ENCODE data around the gene CDKN1C. TPM values are rescaled to one million over a fixed set of nuclear protein-coding genes. Genes with fewer than 3 reads are reported as not detected.

Gene CDKN1C
- total RNA-seq, 1 experiment from 2014 or later: 15.4 TPM

DNA sequence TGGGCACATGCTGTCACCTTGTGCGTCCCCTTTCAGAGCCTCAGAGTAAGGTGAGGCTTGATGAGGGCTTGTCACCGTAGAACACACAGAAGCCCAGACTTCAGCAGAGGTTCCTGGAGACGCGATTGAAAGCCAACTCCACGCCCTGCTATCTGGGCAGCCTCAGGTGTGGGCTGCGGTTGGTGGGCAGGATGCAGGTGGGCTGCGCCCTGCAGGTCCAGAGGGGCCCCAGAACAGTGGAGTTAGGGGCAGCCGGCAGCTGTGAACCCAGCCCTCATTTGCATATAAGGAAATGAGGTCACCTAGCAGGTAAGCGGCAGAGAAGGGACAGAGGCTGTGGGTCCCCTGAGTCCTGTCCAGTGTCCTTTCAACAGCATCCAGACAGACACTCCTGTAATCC lies 28.2 kb upstream of the CDKN1C start:
- H3K4me2 ChIP-seq (ENCODE audit: insufficient read depth, insufficient read length, low read length): no peak overlapping the region
- no peak overlapping the region for H4K91ac ChIP-seq (ENCODE audit: insufficient read length, low read depth, low read length)

More for the DNA sequence above, 28.2 kb upstream of the CDKN1C start:
- Histone ChIP-seq H4K20me1 (ENCODE audit: control insufficient read depth, insufficient read depth, insufficient read length) (peaks cover 2% of the 10 kb centered on the region), H3K56ac (ENCODE audit: insufficient read length, low read depth, low read length) (no peak overlapping the region), H3K79me1 (ENCODE audit: insufficient read depth, low read depth, low read length, poor library complexity, severe bottlenecking) (no peaks in the 10 kb centered on the region), H4K8ac (replicated peaks; ENCODE audit: insufficient read length, low read depth, low read length) (no peak overlapping the region), H3K18ac (ENCODE audit: insufficient read length, low read depth, low read length) (no peak overlapping the region), H3K23me2 (ENCODE audit: insufficient read length, low read depth, low read length, poor library complexity, severe bottlenecking) (no peaks in the 10 kb centered on the region), H3K14ac (ENCODE audit: insufficient read depth, low read length) (no peak overlapping the region), H3K79me2 (ENCODE audit: insufficient read depth, low read length) (no peaks in the 10 kb centered on the region), H2AFZ (ENCODE audit: low read length) (no peak overlapping the region), H3K9me3 (ENCODE audit: control insufficient read depth, low read depth, low read length) (no peaks in the 10 kb centered on the region), H2BK5ac (ENCODE audit: insufficient read length, low read length) (no peak overlapping the region), H2AK5ac (ENCODE audit: insufficient read length, low read length) (no peak overlapping the region), H2BK120ac (ENCODE audit: low read depth, low read length, poor library complexity, severe bottlenecking) (no peak overlapping the region), H4K5ac (ENCODE audit: insufficient read length, low read depth, low read length) (no peak overlapping the region), H2BK20ac (ENCODE audit: low read depth, low read length, poor library complexity, severe bottlenecking) (no peak overlapping the region), H3K9ac (ENCODE audit: extremely low read depth, insufficient read length, low read length) (no peak overlapping the region), H3K27me3 (ENCODE audit: insufficient read depth, low read length) (no peaks in the 10 kb centered on the region), H3K23ac (ENCODE audit: insufficient read length, low read depth, low read length) (no peak overlapping the region), H2BK15ac (ENCODE audit: low read depth, low read length) (no peak overlapping the region), H3K27ac (ENCODE audit: insufficient read length, low read depth, low read length) (no peak overlapping the region), H3K4ac (ENCODE audit: low read depth, low read length) (no peak overlapping the region), H2BK12ac (ENCODE audit: insufficient read length, low read depth, low read length) (no peak overlapping the region), H3K4me1 (ENCODE audit: insufficient read depth, low read length) (no peaks in the 10 kb centered on the region), H3T11ph (ENCODE audit: low read length) (no peak overlapping the region)
- Mint-ChIP-seq H3K4me1 (peaks cover 10% of the 10 kb centered on the region in 2 experiments; a peak in 3 of 4 replicates), H3K36me3 (ENCODE audit: insufficient read depth in 1 of 3, low read depth in 3 of 3) (no peaks in the 10 kb centered on the region), H3K27me3 (ENCODE audit: low read depth) (peaks cover 2% of the 10 kb centered on the region), H3K9me3 (no peaks in the 10 kb centered on the region), H3K27ac (no peak overlapping the region), H3K4me3 (no peak overlapping the region)
- WGBS (ENCODE audit: extremely low coverage, insufficient read length, low lambda C conversion rate): no CpG with 5 or more reads among the region's 9 CpGs
- DNase-seq: no peak
- TF ChIP-seq, protein P1, sequence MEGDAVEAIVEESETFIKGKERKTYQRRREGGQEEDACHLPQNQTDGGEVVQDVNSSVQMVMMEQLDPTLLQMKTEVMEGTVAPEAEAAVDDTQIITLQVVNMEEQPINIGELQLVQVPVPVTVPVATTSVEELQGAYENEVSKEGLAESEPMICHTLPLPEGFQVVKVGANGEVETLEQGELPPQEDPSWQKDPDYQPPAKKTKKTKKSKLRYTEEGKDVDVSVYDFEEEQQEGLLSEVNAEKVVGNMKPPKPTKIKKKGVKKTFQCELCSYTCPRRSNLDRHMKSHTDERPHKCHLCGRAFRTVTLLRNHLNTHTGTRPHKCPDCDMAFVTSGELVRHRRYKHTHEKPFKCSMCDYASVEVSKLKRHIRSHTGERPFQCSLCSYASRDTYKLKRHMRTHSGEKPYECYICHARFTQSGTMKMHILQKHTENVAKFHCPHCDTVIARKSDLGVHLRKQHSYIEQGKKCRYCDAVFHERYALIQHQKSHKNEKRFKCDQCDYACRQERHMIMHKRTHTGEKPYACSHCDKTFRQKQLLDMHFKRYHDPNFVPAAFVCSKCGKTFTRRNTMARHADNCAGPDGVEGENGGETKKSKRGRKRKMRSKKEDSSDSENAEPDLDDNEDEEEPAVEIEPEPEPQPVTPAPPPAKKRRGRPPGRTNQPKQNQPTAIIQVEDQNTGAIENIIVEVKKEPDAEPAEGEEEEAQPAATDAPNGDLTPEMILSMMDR (conservative IDR thresholded peaks at IDR 0.05): no peak
